Kidney epithelial cell (primary cell): ENCODE data around the gene TRMT2A. TPM values are rescaled to one million over a fixed set of nuclear protein-coding genes. Genes with fewer than 3 reads are reported as not detected.

Experiments used
- DNase-seq: peaks from one replicate; pipeline ENCODE4 v3.0.0-alpha.2; 2010; ENCODE audit warnings: low read depth
- H3K27me3 ChIP-seq: 2 replicates; pipeline ENCODE4 v1.6.0; 2011; ENCODE audit warnings: low read length; ENCODE audit not compliant: control insufficient read depth, insufficient read depth
- H3K36me3 ChIP-seq: 2 replicates; pipeline ENCODE4 v1.5.1; 2011; ENCODE audit warnings: low read length; ENCODE audit not compliant: control insufficient read depth, insufficient read depth
- H3K4me3 ChIP-seq: 2 replicates; pipeline ENCODE4 v1.5.1; 2011; ENCODE audit warnings: low read depth, mild to moderate bottlenecking, control low read depth, low read length
- total RNA-seq: library from RNA; depleted of rRNA; stranded (reverse); fragments of >200 nt; gene quantifications from 2 replicates; pipeline ENCODE4 v1.2.3, GENCODE V29; 2015
- TF ChIP-seq, protein P1 (sequence below): IDR thresholded peaks from 2 replicates; pipeline ENCODE4 v1.5.1; 2011; ENCODE audit warnings: mild to moderate bottlenecking, moderate library complexity, low read length, control low read depth, inconsistent platforms; ENCODE audit not compliant: insufficient read depth, poor library complexity, severe bottlenecking

TRMT2A gene
- total RNA-seq, 1 donor from 2014 or later: 44.5 TPM

DNA sequence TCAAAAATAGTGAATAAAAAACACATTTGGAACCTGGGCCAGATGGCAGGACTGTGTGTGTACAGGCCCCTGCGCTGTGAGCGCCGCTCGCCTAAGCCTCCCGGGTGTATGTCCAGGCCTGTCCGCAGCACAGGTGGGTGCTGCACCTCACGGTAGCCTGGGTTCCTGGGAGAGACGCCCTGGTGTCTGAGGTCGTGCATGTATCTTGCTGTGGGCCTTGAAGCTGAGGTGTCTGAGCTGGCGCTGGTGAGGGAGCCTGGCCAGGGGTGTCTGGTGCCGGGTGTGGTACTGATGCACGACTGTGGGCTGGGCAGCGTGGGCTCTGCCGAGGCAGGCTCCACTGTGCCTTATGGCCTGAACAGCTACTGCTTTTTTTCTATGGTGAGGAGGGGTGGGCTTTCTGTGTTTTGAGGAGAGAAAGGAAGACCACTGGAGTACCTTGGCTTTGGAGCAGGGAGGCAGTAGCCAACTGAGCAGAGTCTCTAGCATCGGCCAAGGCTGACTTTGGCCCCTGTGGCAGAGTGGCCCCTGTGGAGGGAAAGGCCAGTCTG lies 10.4 kb upstream of the TRMT2A start:
- peaks cover 3% of the 10 kb centered on the region for H3K36me3 ChIP-seq

DNA sequence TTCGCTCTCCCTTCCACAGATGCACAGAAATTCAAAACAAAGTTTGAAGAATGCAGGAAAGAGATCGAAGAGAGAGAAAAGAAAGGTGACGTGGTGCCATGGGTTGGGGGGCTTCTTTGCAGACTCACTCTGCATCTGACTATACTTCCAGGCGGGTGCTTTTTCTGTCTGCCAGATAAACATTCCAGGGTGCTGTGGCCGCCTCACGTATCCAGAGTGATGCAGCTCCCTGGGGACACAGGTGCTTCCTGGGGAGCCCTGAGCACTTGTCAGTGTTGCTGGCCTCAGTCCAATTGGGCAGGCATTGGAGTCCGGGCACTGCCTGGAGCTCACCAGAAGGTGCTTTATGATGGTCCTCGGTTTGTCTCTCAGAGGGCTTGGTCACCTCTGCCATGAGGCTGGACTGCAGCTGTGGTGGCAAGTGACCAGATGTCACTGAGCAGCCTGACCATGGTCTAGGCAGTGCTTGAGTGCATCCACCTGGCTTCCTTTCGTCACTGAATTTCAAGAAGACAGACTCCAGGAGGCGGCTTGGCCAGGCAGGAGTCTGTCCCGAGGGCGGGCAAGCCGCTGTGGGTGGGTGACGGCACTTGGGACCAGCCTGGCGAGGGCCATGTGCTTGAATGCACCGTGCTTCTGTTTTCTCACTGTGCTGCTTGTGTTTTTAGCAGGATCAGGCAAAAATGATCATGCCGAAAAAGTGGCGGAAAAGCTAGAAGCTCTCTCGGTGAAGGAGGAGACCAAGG lies 9.4 kb upstream of the TRMT2A start:
- peaks cover 3% of the 10 kb centered on the region for H3K36me3 ChIP-seq
- no peaks in the 10 kb centered on the region for H3K27me3 ChIP-seq
- no peak overlapping the region for H3K4me3 ChIP-seq
- no peak for DNase-seq
- TF ChIP-seq, protein P1, sequence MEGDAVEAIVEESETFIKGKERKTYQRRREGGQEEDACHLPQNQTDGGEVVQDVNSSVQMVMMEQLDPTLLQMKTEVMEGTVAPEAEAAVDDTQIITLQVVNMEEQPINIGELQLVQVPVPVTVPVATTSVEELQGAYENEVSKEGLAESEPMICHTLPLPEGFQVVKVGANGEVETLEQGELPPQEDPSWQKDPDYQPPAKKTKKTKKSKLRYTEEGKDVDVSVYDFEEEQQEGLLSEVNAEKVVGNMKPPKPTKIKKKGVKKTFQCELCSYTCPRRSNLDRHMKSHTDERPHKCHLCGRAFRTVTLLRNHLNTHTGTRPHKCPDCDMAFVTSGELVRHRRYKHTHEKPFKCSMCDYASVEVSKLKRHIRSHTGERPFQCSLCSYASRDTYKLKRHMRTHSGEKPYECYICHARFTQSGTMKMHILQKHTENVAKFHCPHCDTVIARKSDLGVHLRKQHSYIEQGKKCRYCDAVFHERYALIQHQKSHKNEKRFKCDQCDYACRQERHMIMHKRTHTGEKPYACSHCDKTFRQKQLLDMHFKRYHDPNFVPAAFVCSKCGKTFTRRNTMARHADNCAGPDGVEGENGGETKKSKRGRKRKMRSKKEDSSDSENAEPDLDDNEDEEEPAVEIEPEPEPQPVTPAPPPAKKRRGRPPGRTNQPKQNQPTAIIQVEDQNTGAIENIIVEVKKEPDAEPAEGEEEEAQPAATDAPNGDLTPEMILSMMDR: no peak

More for the DNA sequence above, 10.4 kb upstream of the TRMT2A start:
- no peak overlapping the region for H3K4me3 ChIP-seq
- no peak for DNase-seq
- TF ChIP-seq, protein P1: no peak
- no peaks in the 10 kb centered on the region for H3K27me3 ChIP-seq

DNA sequence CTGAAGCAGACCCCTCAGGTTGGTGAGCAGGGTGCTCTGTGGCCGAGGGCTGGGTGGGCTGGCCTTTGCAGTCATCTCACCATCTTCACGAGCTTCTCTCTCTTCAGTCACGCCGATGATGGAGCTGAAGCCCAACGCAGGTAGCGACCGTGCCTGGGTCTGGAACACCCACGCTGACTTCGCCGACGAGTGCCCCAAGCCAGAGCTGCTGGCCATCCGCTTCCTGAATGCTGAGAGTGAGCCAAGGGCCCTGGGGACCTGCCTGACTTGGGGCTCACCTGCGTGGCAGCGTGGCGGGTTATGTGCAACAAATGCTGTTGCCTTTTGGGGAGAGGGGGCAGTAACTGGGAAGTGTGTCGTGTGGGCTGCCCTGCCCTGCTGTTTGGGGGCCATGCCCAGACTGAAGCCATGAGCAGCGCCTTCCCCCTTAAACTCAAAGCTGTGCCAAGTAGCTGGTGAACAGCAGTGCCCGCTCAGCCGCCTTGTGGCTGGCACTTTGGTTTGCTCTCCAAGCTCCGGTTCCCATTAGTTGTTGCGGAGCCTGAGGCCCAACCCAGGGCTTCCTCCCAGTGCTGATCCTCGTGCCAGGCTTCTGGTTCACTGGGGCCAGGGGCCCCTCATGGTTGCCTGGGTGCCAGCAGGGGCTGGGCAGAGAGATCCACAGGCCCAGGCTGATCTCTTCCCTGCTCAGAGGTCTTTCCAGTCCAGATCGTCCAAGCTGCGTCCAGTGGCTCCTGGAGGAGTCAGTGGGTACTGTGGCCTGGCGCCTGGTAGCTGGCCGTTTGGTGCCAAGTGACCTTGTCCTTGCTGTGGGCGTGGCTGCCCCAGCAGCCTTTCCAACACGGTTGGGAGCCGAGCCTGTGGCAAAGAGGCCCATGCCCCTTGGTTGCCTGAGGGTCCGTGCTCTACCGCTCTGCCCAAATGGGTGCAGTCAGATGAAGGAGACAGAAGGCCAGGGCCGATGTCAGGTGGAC lies 8.5 kb upstream of the TRMT2A start:
- no peak for DNase-seq
- TF ChIP-seq, protein P1: no peak
- Histone ChIP-seq H3K36me3 (peaks cover 3% of the 10 kb centered on the region), H3K27me3 (no peaks in the 10 kb centered on the region), H3K4me3 (no peak overlapping the region)

DNA sequence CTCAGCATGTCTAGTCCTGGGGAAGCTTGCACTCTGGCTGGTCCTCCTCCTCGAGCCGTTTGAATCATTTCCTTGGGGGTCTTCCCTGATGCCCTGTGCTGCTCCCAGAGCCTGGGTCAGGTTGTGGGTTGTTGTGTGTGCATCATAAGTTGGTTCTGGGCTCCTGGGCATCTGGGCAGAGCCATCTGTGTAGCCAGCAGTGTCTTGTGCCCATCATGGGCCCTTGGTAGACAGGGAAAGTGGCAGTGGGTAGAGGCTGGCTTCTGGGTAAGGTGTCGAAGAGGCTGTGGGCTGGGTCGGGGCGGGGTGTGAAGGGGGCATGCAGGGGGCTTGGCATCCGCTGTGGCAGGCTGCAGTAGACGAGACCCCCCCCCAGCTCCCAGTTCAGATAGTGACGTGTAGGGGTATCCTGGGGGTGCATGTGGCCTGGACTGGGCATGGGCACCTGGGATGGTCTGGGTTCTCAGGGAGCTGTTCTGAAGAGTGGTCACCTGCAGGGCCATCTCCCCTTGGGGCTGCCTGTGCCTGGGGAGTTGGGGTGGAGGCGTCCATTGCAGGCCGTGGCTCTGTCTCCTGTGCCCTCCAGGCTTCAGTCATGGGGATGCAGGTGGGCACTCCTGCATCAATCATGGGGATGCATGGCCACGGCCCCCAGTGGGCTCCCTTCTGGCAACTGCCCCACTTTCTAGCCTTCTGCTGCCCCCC lies 7.2 kb upstream of the TRMT2A start:
- peaks cover 4% of the 10 kb centered on the region for H3K36me3 ChIP-seq
- TF ChIP-seq, protein P1: no peak
- DNase-seq: no peak
- no peak overlapping the region for H3K4me3 ChIP-seq
- no peaks in the 10 kb centered on the region for H3K27me3 ChIP-seq

DNA sequence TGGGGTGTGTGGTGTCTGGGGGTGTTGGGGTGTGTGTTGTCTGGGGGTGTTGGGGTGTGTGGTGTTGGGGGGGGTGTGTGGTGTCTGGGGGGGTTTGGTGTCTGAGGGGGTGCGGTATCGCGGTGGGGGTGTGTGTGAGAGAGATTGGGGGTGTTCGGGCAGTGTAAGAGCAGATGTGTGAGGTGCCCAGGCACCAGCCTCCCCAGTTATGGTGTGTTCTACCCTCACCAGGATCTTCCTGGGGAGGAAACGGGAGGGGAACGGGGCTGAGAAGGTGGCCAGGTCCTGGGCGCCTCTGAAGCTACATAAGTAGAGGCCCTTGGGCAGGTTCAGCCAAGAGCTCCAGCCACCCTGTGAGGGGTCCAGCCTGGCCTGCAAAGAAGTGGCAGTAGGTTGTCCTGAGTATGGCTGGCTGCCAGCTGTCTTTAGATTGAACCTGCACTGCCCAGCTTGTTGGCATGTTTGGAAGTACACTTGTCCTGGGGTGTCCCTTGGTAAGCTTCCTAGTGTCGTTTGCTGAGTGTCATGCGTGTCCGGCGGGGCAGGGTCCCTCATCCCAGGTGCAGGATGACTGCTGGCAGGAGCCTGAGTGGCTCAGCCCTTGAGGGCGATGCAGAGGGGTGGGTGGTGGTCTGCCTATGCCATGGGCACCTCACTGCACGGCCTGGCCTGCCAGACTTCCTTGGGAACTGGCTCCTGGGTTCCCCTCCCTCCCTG lies 6.5 kb upstream of the TRMT2A start:
- TF ChIP-seq, protein P1: no peak
- H3K36me3 ChIP-seq: peaks cover 4% of the 10 kb centered on the region

More for the DNA sequence above, 6.5 kb upstream of the TRMT2A start:
- Histone ChIP-seq H3K4me3 (no peak overlapping the region), H3K27me3 (no peaks in the 10 kb centered on the region)
- no peak for DNase-seq
